H1 (cell line): Measurements from ENCODE around the gene SPAG5. TPM values are rescaled to one million over a fixed set of nuclear protein-coding genes. Genes with fewer than 3 reads are reported as not detected.

Experiments
- CTCF ChIA-PET: fragments of 300-600 bp; sonication (Branson Sonifier 250); formaldehyde crosslinking; loops from one replicate; lab custom pipeline; 2021; ENCODE audit not compliant: partially characterized antibody; lab: Charles Lee
- POLR2A ChIA-PET: fragments of 300-600 bp; sonication (Branson Sonifier 250); formaldehyde crosslinking; loops from one replicate; lab custom pipeline; 2021; ENCODE audit warnings: inconsistent platforms; ENCODE audit not compliant: partially characterized antibody; lab: Charles Lee
- DNase-seq, 2 experiments: peaks; one replicate each; pipeline versions ENCODE4 v3.0.0 to v3.0.0-alpha.2; 2010 to 2022; ENCODE audit warnings: low spot score in 2 of 2, low read depth in 1 of 2, mixed read lengths in 1 of 2
- FAIRE-seq: peaks from 2 replicates; lab custom pipeline; 2011; peaks lifted over from hg19 to GRCh38; lab: Jason Lieb, UNC
- H2AFZ ChIP-seq: 2 replicates; pipeline ENCODE4 v1.8.1; 2012; ENCODE audit warnings: low read length, inconsistent platforms
- H2AK5ac ChIP-seq: 2 replicates; pipeline ENCODE4 v1.6.1; 2013; ENCODE audit warnings: low read depth, low read length
- H2BK120ac ChIP-seq: replicated peaks from 2 replicates; pipeline ENCODE3; 2013; ENCODE audit warnings: low read depth, low read length, inconsistent platforms
- H2BK12ac ChIP-seq: 2 replicates; pipeline ENCODE4 v1.6.1; 2013; ENCODE audit warnings: low read depth, low read length
- H2BK15ac ChIP-seq: 2 replicates; pipeline ENCODE4 v1.6.1; 2013; ENCODE audit warnings: low read length
- H2BK20ac ChIP-seq: 2 replicates; pipeline ENCODE4 v1.6.1; 2013; ENCODE audit warnings: low read length
- H2BK5ac ChIP-seq: 2 replicates; pipeline ENCODE4 v1.6.1; 2013; ENCODE audit warnings: low read depth, low read length
- H3K14ac ChIP-seq: 2 replicates; pipeline ENCODE4 v1.6.1; 2013; ENCODE audit warnings: inconsistent platforms; ENCODE audit not compliant: insufficient read length
- H3K18ac ChIP-seq: 2 replicates; pipeline ENCODE4 v1.6.1; 2013; ENCODE audit warnings: low read length; ENCODE audit errors: extremely low read depth
- H3K23ac ChIP-seq: 2 replicates; pipeline ENCODE4 v1.6.1; 2013; ENCODE audit warnings: inconsistent platforms; ENCODE audit not compliant: insufficient read length
- H3K23me2 ChIP-seq: 2 replicates; pipeline ENCODE4 v1.6.1; 2013; ENCODE audit warnings: low read depth, low read length
- H3K27ac ChIP-seq: 2 replicates; pipeline ENCODE4 v1.6.1; 2011; ENCODE audit warnings: low read depth, low read length, inconsistent platforms
- H3K27me3 ChIP-seq, 4 experiments: replicated peaks in 1 of 4; 1 replicate in 1 of 4; 2 replicates in 3 of 4; pipeline versions ENCODE4 v1.6.1 to v1.8.1; 2011 to 2013; ENCODE audit warnings: low read length in 3 of 4, mild to moderate bottlenecking in 3 of 4, inconsistent platforms in 2 of 4, mixed read lengths in 2 of 4, moderate library complexity in 1 of 4; ENCODE audit not compliant: control insufficient read depth in 3 of 4, insufficient read depth in 3 of 4; ENCODE audit errors: extremely low read depth in 1 of 4
- H3K36me3 ChIP-seq, 4 experiments: 2 replicates each; pipeline versions ENCODE4 v1.6.1 to v1.8.1; 2011 to 2013; ENCODE audit warnings: mild to moderate bottlenecking in 4 of 4, low read length in 3 of 4, moderate library complexity in 2 of 4, control low read depth in 1 of 4, inconsistent platforms in 1 of 4; ENCODE audit not compliant: insufficient read depth in 4 of 4, control insufficient read depth in 2 of 4
- H3K4ac ChIP-seq: replicated peaks from 2 replicates; pipeline ENCODE3; 2013; ENCODE audit warnings: low read length, low read depth, mixed read lengths, inconsistent platforms; ENCODE audit not compliant: insufficient read length
- H3K4me1 ChIP-seq, 4 experiments: replicated peaks in 1 of 4; 1 replicate in 1 of 4; 2 replicates in 3 of 4; pipeline versions ENCODE4 v1.6.1 to v1.8.1; 2011 to 2013; ENCODE audit warnings: low read length in 3 of 4, inconsistent platforms in 2 of 4, mixed read lengths in 1 of 4; ENCODE audit not compliant: insufficient read depth in 4 of 4, control insufficient read depth in 3 of 4
- H3K4me2 ChIP-seq, 2 experiments: 2 replicates each; pipeline versions ENCODE4 v1.6.1 to v1.8.1; 2011 to 2013; ENCODE audit warnings: low read depth in 2 of 2, low read length in 2 of 2, control low read depth in 1 of 2, inconsistent platforms in 1 of 2, mild to moderate bottlenecking in 1 of 2; ENCODE audit not compliant: insufficient read depth in 1 of 2
- H3K4me3 ChIP-seq, 4 experiments: fragments of 200-600, 300-600 bp in 1 of 4; sonication (generic), shearing (Covaris generic), sonication (Bioruptor Twin) in 1 of 4; 2 replicates each; pipeline versions ENCODE4 v1.5.1 to v1.8.1; 2011 to 2016; ENCODE audit warnings: low read length in 4 of 4, low read depth in 3 of 4, control low read depth in 2 of 4, inconsistent platforms in 2 of 4, mild to moderate bottlenecking in 2 of 4, mixed read lengths in 1 of 4, moderate library complexity in 1 of 4; ENCODE audit not compliant: insufficient read depth in 2 of 4; ENCODE audit errors: extremely low read depth in 1 of 4
- H3K56ac ChIP-seq: replicated peaks from 2 replicates; pipeline ENCODE3; 2013; ENCODE audit warnings: low read depth, mild to moderate bottlenecking, mixed read lengths, low read length, inconsistent platforms; ENCODE audit not compliant: insufficient read length
- H3K79me1 ChIP-seq: 2 replicates; pipeline ENCODE4 v1.6.1; 2013; ENCODE audit warnings: low read depth, low read length, control low read depth
- H3K79me2 ChIP-seq, 2 experiments: 2 replicates each; pipeline versions ENCODE4 v1.6.1 to v1.8.1; 2012 to 2013; ENCODE audit warnings: low read length in 2 of 2, mild to moderate bottlenecking in 2 of 2, inconsistent platforms in 1 of 2; ENCODE audit not compliant: insufficient read depth in 2 of 2, control insufficient read depth in 1 of 2
- H3K9ac ChIP-seq, 4 experiments: replicated peaks in 1 of 4; 1 replicate in 1 of 4; 2 replicates in 3 of 4; pipeline versions ENCODE4 v1.6.1 to v1.8.1; 2011 to 2013; ENCODE audit warnings: low read depth in 3 of 4, low read length in 3 of 4, control low read depth in 2 of 4, mild to moderate bottlenecking in 2 of 4, moderate library complexity in 2 of 4, inconsistent platforms in 1 of 4; ENCODE audit errors: extremely low read depth in 1 of 4
- H3K9me3 ChIP-seq, 2 experiments: 2 replicates each; pipeline versions ENCODE4 v1.6.1 to v1.8.1; 2012 to 2013; ENCODE audit warnings: mild to moderate bottlenecking in 2 of 2, moderate library complexity in 2 of 2, control low read depth in 1 of 2, inconsistent platforms in 1 of 2, low read depth in 1 of 2, low read length in 1 of 2, mixed read lengths in 1 of 2; ENCODE audit not compliant: insufficient read depth in 2 of 2
- H4K20me1 ChIP-seq, 2 experiments: replicated peaks in 1 of 2; 2 replicates each; pipeline versions ENCODE3 to v1.8.1; 2011 to 2013; ENCODE audit warnings: inconsistent platforms in 2 of 2, low read length in 2 of 2, mild to moderate bottlenecking in 1 of 2; ENCODE audit not compliant: insufficient read depth in 2 of 2, control insufficient read depth in 1 of 2
- H4K5ac ChIP-seq: 2 replicates; pipeline ENCODE4 v1.6.1; 2013; ENCODE audit warnings: low read length, low read depth, mixed read lengths, inconsistent platforms; ENCODE audit not compliant: insufficient read length
- H4K8ac ChIP-seq: 2 replicates; pipeline ENCODE4 v1.8.0; 2013; ENCODE audit warnings: mild to moderate bottlenecking, moderate library complexity, low read length, inconsistent platforms; ENCODE audit not compliant: insufficient read depth; ENCODE audit errors: extremely low read depth
- H4K91ac ChIP-seq: replicated peaks from 2 replicates; pipeline ENCODE3; 2013; ENCODE audit warnings: low read length, mixed read lengths, inconsistent platforms; ENCODE audit not compliant: insufficient read length
- BRCA1 ChIP-seq: IDR thresholded peaks from 2 replicates; pipeline ENCODE4 v1.6.1; 2012; ENCODE audit warnings: low read depth, low read length, improper control_type of control experiment
- EZH2 ChIP-seq: fragments of 200-600 bp; sonication (generic); IDR thresholded peaks from 2 replicates; pipeline ENCODE4 v1.7.1; 2012; ENCODE audit warnings: low read depth, mild to moderate bottlenecking, moderate library complexity, low read length, inconsistent platforms; ENCODE audit not compliant: severe bottlenecking
- KDM4A ChIP-seq: IDR thresholded peaks from one replicate; pipeline ENCODE4 v1.7.1; 2012; ENCODE audit warnings: low read depth, mild to moderate bottlenecking, moderate library complexity, low read length, inconsistent platforms; ENCODE audit not compliant: severe bottlenecking
- MAFK ChIP-seq: IDR thresholded peaks from 2 replicates; pipeline ENCODE4 v1.6.1; 2012; ENCODE audit warnings: low read depth, mild to moderate bottlenecking, improper control_type of control experiment, low read length
- PHF8 ChIP-seq: fragments of 200-600 bp; sonication (generic); conservative IDR thresholded peaks from 2 replicates; pipeline ENCODE4 v1.7.1; 2012; ENCODE audit warnings: low read depth, mild to moderate bottlenecking, inconsistent platforms, low read length, moderate library complexity
- POU5F1 ChIP-seq: IDR thresholded peaks from 2 replicates; pipeline ENCODE4 v1.6.1; 2011; ENCODE audit warnings: low read depth, mild to moderate bottlenecking, low read length, moderate library complexity
- RXRA ChIP-seq: IDR thresholded peaks from 2 replicates; pipeline ENCODE4 v1.6.1; 2011; ENCODE audit warnings: low read depth, mild to moderate bottlenecking, low read length, moderate library complexity; ENCODE audit not compliant: insufficient read depth
- SIN3A ChIP-seq, 2 experiments: IDR thresholded peaks in 1 of 2; conservative IDR thresholded peaks in 1 of 2; 2 replicates each; pipeline ENCODE4 v1.6.1; 2011 to 2012; ENCODE audit warnings: low read length in 2 of 2, improper control_type of control experiment in 1 of 2, low read depth in 1 of 2, mild to moderate bottlenecking in 1 of 2
- SUZ12 ChIP-seq: fragments of 200-600 bp; sonication (generic); IDR thresholded peaks from 2 replicates; pipeline ENCODE4 v1.6.1; 2012; ENCODE audit warnings: mild to moderate bottlenecking, inconsistent platforms, low read length, moderate library complexity, mixed read lengths
- TCF12 ChIP-seq: IDR thresholded peaks from 2 replicates; pipeline ENCODE4 v1.6.1; 2011; ENCODE audit warnings: low read depth, mild to moderate bottlenecking, low read length
- WGBS, 2 experiments: shearing (Covaris generic) in 1 of 2; methylation state at CpG; one replicate each; pipeline versions ENCODE4 v1.1.6 to v1.1.7; 2013 to 2015; ENCODE audit warnings: low lambda C conversion rate in 2 of 2, mixed read lengths in 2 of 2, inconsistent platforms in 1 of 2, low coverage in 1 of 2, missing lambda C conversion rate in 1 of 2; ENCODE audit not compliant: insufficient replicate concordance in 2 of 2, insufficient coverage in 1 of 2, insufficient read length in 1 of 2; ENCODE audit errors: extremely low coverage in 1 of 2, missing lambda C conversion rate in 1 of 2; 5-methylcytosine and 5-hydroxymethylcytosine counted together
- polyA plus RNA-seq, 7 experiments: library from polyadenylated mRNA; depleted of rRNA in 3 of 7; stranded (reverse) in 5 of 7; unstranded in 2 of 7; fragments of >200 nt in 5 of 7; fragments of 200-250 nt in 2 of 7; gene quantifications; 1 replicate in 5 of 7; 2 replicates in 1 of 7; 4 replicates in 1 of 7; pipeline versions ENCODE4 v1.2.1 to v1.2.3, GENCODE V29; 2011 to 2013; ENCODE audit warnings: missing spikeins in 2 of 7, mixed read lengths in 2 of 7
- total RNA-seq: library from RNA; stranded (reverse); fragmentation: NEBNext Ultra II Directional; extraction: Animal tissue kit (Norgen Biotek cat#: 25700); gene quantifications from 2 replicates; pipeline ENCODE4 v1.2.1, GENCODE V29; 2021

SPAG5 gene
- total and polyA plus RNA-seq, 2 of the 8 experiments (the other 6 are each of a cell fraction or from before 2014, with no cell fraction given), result 57.1 to 129 TPM

- Histone ChIP-seq H2BK120ac (no peak overlapping the region), H3K56ac (no peak overlapping the region), H4K5ac (no peak overlapping the region), H3K9ac (no peak overlapping the region), H2BK20ac (no peak overlapping the region)
- POLR2A ChIA-PET, result interaction anchor here (1.1 to 14.8 kb wide), 8 partner anchors 8 to 82 kb away, joined by 3 to 163 read pairs (median 4); partner anchors contain the start of genes SDF2, SPAG5 and SUPT6H
- TF ChIP-seq MAFK (no peak), RXRA (no peak), EZH2 (no peak), POU5F1 (no peak), TCF12 (no peak), BRCA1 (no peak), KDM4A (no peak), SIN3A (conservative IDR thresholded peaks at IDR 0.05 in 1 of 2, IDR thresholded peaks at IDR 0.05 in 1 of 2; ENCODE audit: low read depth in 1 of 2, low read length in 2 of 2) (no peak), SUZ12 (no peak), PHF8 (no peak)
- TF ChIP-seq, all 59 proteins: peak for 0
- Histone ChIP-seq H2BK12ac (no peak overlapping the region), H4K91ac (no peak overlapping the region), H3K27me3 (no peaks in the 10 kb centered on the region), H3K9me3 (no peaks in the 10 kb centered on the region), H3K4me1 (no peaks in the 10 kb centered on the region), H3K79me2 (no peaks in the 10 kb centered on the region), H2BK15ac (no peak overlapping the region), H3K23me2 (peaks cover 2% of the 10 kb centered on the region; the same call in 1 of the 2 replicates), H3K14ac (no peak overlapping the region), H3K36me3 (peaks cover 46 to 80% (median 59%) of the 10 kb centered on the region in 4 experiments), H2BK5ac (no peak overlapping the region), H3K4me3 (no peak overlapping the region), H4K20me1 (peaks cover 2 to 9% of the 10 kb centered on the region in 2 experiments), H2AFZ (no peak overlapping the region), H2AK5ac (no peak overlapping the region), H3K4ac (no peak overlapping the region), H3K27ac (no peak overlapping the region), H3K4me2 (no peak overlapping the region), H3K18ac (no peak overlapping the region), H3K79me1 (peaks cover 2% of the 10 kb centered on the region; the same call in 1 of the 2 replicates), H4K8ac (no peak overlapping the region), H3K23ac (no peak overlapping the region)
- 95% methylated on average over 2 of the region's 2 CpGs; no CpG with 5 or more reads in 1 of the 2 experiments for WGBS, 2 experiments
- DNase-seq (no peak), FAIRE-seq (no peak)
- CTCF ChIA-PET, result interaction anchor here (1.4 to 3.6 kb wide), 3 partner anchors 8 to 12 kb away, joined by 3 to 21 read pairs (median 4); partner anchors contain the start of gene RSKR
Observed at GRCh38 chr17:28624148-28624547, 25.3 kb upstream of the SPAG5 start.
